Measurements from ENCODE around the gene SMYD3. TPM values are rescaled to one million over a fixed set of nuclear protein-coding genes. Genes with fewer than 3 reads are reported as not detected.

The SMYD3 gene
- total RNA-seq, 1 experiment from 2014 or later = 17.4 TPM

DNA sequence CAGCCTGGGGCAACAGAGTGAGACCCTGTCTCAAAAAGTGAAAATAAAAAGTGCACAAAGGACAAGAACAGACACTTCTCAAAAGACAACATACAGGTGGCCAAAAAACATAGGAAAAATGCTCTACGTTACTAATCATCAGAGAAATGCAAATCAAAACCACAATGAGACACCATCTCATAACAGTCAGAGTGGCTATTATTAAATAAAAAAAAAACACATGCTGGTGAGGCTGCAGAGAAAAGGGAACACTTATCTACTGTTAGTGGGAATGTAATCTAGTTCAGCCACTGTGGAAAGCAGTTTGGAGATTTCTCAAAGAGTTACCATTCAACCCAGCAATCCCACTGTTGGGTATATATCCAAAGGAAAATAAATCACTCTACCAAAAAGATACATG lies 173.2 kb downstream of the SMYD3 start:
- CTCF ChIA-PET = no interaction called here

DNA sequence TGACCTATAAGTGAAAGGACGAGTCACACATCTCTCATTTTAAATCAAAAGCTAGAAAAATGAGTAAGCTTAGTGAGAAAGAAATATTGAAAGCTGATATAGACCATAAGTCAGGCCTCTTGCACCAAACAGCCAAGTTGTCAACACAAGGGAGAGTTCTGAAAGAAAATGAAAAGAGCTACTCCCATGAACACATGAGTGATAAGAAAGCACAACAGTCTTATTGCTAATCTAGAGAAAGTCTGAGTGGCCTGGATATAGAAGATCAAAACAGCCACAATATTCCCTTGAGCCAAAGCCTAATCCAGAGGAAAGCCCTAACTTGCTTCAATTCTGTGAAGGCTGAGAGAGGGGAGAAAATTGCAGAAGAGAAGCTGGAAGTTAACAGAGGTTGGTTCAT lies 175.0 kb downstream of the SMYD3 start:
- DNase-seq (ENCODE audit: low read depth, low spot score) (no peak), ATAC-seq (no peak)
- intact Hi-C loops (cut with micrococcal nuclease; ENCODE audit: unreplicated experiment) = no loop called here
- in situ Hi-C loops (cut with HindIII; ENCODE audit: low pct_unique_long_range_greater_than_20kb, low sequenced_read_pairs) = no loop called here
- no TSS peak for BruUV-seq (replicated peaks)
- POLR2A ChIA-PET = no interaction called here
- Histone ChIP-seq H3K4me3 (ENCODE audit: low read depth in 2 of 2, low read length in 2 of 2) (no peak overlapping the region), H3K36me3 (ENCODE audit: control insufficient read depth, insufficient read depth, low read length) (no peaks in the 10 kb centered on the region), H3K9me3 (ENCODE audit: control insufficient read depth, insufficient read depth, low read depth, low read length) (no peaks in the 10 kb centered on the region), H3K27ac (ENCODE audit: low read length) (no peak overlapping the region), H3K4me1 (ENCODE audit: control insufficient read depth, insufficient read depth, low read length) (no peaks in the 10 kb centered on the region), H3K27me3 (ENCODE audit: control insufficient read depth, insufficient read depth, low read length) (no peaks in the 10 kb centered on the region)
- TF ChIP-seq, protein P1, sequence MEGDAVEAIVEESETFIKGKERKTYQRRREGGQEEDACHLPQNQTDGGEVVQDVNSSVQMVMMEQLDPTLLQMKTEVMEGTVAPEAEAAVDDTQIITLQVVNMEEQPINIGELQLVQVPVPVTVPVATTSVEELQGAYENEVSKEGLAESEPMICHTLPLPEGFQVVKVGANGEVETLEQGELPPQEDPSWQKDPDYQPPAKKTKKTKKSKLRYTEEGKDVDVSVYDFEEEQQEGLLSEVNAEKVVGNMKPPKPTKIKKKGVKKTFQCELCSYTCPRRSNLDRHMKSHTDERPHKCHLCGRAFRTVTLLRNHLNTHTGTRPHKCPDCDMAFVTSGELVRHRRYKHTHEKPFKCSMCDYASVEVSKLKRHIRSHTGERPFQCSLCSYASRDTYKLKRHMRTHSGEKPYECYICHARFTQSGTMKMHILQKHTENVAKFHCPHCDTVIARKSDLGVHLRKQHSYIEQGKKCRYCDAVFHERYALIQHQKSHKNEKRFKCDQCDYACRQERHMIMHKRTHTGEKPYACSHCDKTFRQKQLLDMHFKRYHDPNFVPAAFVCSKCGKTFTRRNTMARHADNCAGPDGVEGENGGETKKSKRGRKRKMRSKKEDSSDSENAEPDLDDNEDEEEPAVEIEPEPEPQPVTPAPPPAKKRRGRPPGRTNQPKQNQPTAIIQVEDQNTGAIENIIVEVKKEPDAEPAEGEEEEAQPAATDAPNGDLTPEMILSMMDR (IDR thresholded peaks at IDR 0.05) = no peak
- TF ChIP-seq TCF7L2 (IDR thresholded peaks at IDR 0.05; ENCODE audit: low read depth, low read length) (no peak), SIN3A (IDR thresholded peaks at IDR 0.05; ENCODE audit: borderline replicate concordance, insufficient read depth, low read depth, low read length) (no peak), POLR2AphosphoS5 (IDR thresholded peaks at IDR 0.05; ENCODE audit: low read depth, low read length) (no peak)
- TF ChIP-seq, protein P2, sequence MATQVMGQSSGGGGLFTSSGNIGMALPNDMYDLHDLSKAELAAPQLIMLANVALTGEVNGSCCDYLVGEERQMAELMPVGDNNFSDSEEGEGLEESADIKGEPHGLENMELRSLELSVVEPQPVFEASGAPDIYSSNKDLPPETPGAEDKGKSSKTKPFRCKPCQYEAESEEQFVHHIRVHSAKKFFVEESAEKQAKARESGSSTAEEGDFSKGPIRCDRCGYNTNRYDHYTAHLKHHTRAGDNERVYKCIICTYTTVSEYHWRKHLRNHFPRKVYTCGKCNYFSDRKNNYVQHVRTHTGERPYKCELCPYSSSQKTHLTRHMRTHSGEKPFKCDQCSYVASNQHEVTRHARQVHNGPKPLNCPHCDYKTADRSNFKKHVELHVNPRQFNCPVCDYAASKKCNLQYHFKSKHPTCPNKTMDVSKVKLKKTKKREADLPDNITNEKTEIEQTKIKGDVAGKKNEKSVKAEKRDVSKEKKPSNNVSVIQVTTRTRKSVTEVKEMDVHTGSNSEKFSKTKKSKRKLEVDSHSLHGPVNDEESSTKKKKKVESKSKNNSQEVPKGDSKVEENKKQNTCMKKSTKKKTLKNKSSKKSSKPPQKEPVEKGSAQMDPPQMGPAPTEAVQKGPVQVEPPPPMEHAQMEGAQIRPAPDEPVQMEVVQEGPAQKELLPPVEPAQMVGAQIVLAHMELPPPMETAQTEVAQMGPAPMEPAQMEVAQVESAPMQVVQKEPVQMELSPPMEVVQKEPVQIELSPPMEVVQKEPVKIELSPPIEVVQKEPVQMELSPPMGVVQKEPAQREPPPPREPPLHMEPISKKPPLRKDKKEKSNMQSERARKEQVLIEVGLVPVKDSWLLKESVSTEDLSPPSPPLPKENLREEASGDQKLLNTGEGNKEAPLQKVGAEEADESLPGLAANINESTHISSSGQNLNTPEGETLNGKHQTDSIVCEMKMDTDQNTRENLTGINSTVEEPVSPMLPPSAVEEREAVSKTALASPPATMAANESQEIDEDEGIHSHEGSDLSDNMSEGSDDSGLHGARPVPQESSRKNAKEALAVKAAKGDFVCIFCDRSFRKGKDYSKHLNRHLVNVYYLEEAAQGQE (IDR thresholded peaks at IDR 0.05; ENCODE audit: insufficient read depth in 1 of 2, low read depth in 2 of 2, low read length in 1 of 2) = no peak
- CTCF ChIA-PET = no interaction called here

More for the DNA sequence above, 173.2 kb downstream of the SMYD3 start:
- Histone ChIP-seq H3K9me3 (ENCODE audit: control insufficient read depth, insufficient read depth, low read depth, low read length) (no peaks in the 10 kb centered on the region), H3K27ac (ENCODE audit: low read length) (no peak overlapping the region), H3K36me3 (ENCODE audit: control insufficient read depth, insufficient read depth, low read length) (no peaks in the 10 kb centered on the region), H3K4me1 (ENCODE audit: control insufficient read depth, insufficient read depth, low read length) (no peaks in the 10 kb centered on the region), H3K4me3 (ENCODE audit: low read depth in 2 of 2, low read length in 2 of 2) (no peak overlapping the region), H3K27me3 (ENCODE audit: control insufficient read depth, insufficient read depth, low read length) (no peaks in the 10 kb centered on the region)
- intact Hi-C loops (cut with micrococcal nuclease; ENCODE audit: unreplicated experiment) = no loop called here
- POLR2A ChIA-PET = no interaction called here
- TF ChIP-seq POLR2AphosphoS5 (IDR thresholded peaks at IDR 0.05; ENCODE audit: low read depth, low read length) (no peak), SIN3A (IDR thresholded peaks at IDR 0.05; ENCODE audit: borderline replicate concordance, insufficient read depth, low read depth, low read length) (no peak), TCF7L2 (IDR thresholded peaks at IDR 0.05; ENCODE audit: low read depth, low read length) (no peak)
- TF ChIP-seq, protein P1 (IDR thresholded peaks at IDR 0.05) = no peak
- TF ChIP-seq, protein P2 (IDR thresholded peaks at IDR 0.05; ENCODE audit: insufficient read depth in 1 of 2, low read depth in 2 of 2, low read length in 1 of 2) = no peak
- in situ Hi-C loops (cut with HindIII; ENCODE audit: low pct_unique_long_range_greater_than_20kb, low sequenced_read_pairs) = no loop called here
- ATAC-seq (no peak), DNase-seq (ENCODE audit: low read depth, low spot score) (no peak)
- no TSS peak for BruUV-seq (replicated peaks)

Measured in Panc1 (cell line).